ENCODE data around the gene CCL4L2. TPM values are rescaled to one million over a fixed set of nuclear protein-coding genes. Genes with fewer than 3 reads are reported as not detected.
A peak's percentile ranks its signal among the peaks of the same experiment; 100 is the strongest.
"Not testable (repeated sequence)": the region's sequence is repeated elsewhere in the genome, so short reads cannot be mapped to it uniquely, and the experiment has no call there.

CCL4L2 gene
- total and polyA plus RNA-seq, 8 donors: 0.25 to 4.3 (median 2.1) TPM; not detected in 4

- peak overlapping the region in 1 of 5 donors; percentile 44 for H3K27ac ChIP-seq
These were observed 15.3 kb upstream of the CCL4L2 start for GRCh38 chr17:36195434-36196130.

GRCh38 chr17:36196131-36196486 lies 14.8 kb upstream of the CCL4L2 start:
- Histone ChIP-seq H3K4me1 (peaks cover 0 to 26% (median 3%) of the 10 kb centered on the region in 4 donors), H3K27ac (peak overlapping the region in 3 of 5 donors; percentile 41 to 44 (median 43)), H3K9me3 (no peaks in the 10 kb centered on the region), H3K27me3 (peaks cover 0 to 33% (median 0%) of the 10 kb centered on the region in 3 donors), H3K4me3 (no peak overlapping the region), H3K36me3 (no peaks in the 10 kb centered on the region)
- TF ChIP-seq CTCF (IDR thresholded peaks at IDR 0.05): no peak
- no peak for TF ChIP-seq POLR2AphosphoS5 (IDR thresholded peaks at IDR 0.05)
- TF ChIP-seq EP300 (IDR thresholded peaks at IDR 0.05): no peak
- no peak for TF ChIP-seq POLR2A (IDR thresholded peaks at IDR 0.05)
- intact Hi-C loops (cut with DNase I; ENCODE audit: low total_unique reads): no loop called here
- no peak for DNase-seq
- WGBS, 5 donors: 58 to 66% (median 65%) methylated on average over 3 of the region's 3 CpGs

More at GRCh38 chr17:36195434-36196130, 15.3 kb upstream of the CCL4L2 start:
- intact Hi-C loops (cut with DNase I; ENCODE audit: low total_unique reads): no loop called here
- Histone ChIP-seq H3K27me3 (peaks cover 0 to 33% (median 0%) of the 10 kb centered on the region in 3 donors), H3K36me3 (no peaks in the 10 kb centered on the region), H3K4me1 (peaks cover 0 to 26% (median 3%) of the 10 kb centered on the region in 4 donors), H3K4me3 (no peak overlapping the region), H3K9me3 (no peaks in the 10 kb centered on the region)
- no peak for TF ChIP-seq POLR2AphosphoS5 (IDR thresholded peaks at IDR 0.05)
- TF ChIP-seq EP300 (IDR thresholded peaks at IDR 0.05): no peak
- no peak for TF ChIP-seq CTCF (IDR thresholded peaks at IDR 0.05)
- TF ChIP-seq POLR2A (IDR thresholded peaks at IDR 0.05): no peak
- WGBS, 5 donors: 71 to 78% (median 76%) methylated on average over 10 of the region's 10 CpGs
- DNase-seq: no peak

GRCh38 chr17:36197387-36197703 lies 13.5 kb upstream of the CCL4L2 start:
- Histone ChIP-seq H3K4me1 (peaks cover 0 to 17% (median 1%) of the 10 kb centered on the region in 4 donors), H3K27ac (peak overlapping the region in 1 of 5 donors; percentile 44), H3K9me3 (no peaks in the 10 kb centered on the region), H3K27me3 (peaks cover 0 to 38% (median 0%) of the 10 kb centered on the region in 3 donors), H3K4me3 (no peak overlapping the region), H3K36me3 (no peaks in the 10 kb centered on the region)
- no peak for DNase-seq
- WGBS, 5 donors: 39 to 75% (median 68%) methylated on average over 4 of the region's 4 CpGs
- intact Hi-C loops (cut with DNase I; ENCODE audit: low total_unique reads): no loop called here
- TF ChIP-seq POLR2AphosphoS5 (IDR thresholded peaks at IDR 0.05): no peak
- TF ChIP-seq CTCF (IDR thresholded peaks at IDR 0.05): no peak
- no peak for TF ChIP-seq EP300 (IDR thresholded peaks at IDR 0.05)
- no peak for TF ChIP-seq POLR2A (IDR thresholded peaks at IDR 0.05)

- H3K36me3 ChIP-seq: no peaks in the 10 kb centered on the region
- H3K4me3 ChIP-seq: no peak overlapping the region
- WGBS, 5 donors: 64 to 71% (median 67%) methylated on average over 7 of the region's 7 CpGs
- peaks cover 0 to 8% (median 3%) of the 10 kb centered on the region in 4 donors for H3K4me1 ChIP-seq
- TF ChIP-seq EP300 (IDR thresholded peaks at IDR 0.05): no peak
- no peak for TF ChIP-seq POLR2AphosphoS5 (IDR thresholded peaks at IDR 0.05)
- no peak for TF ChIP-seq POLR2A (IDR thresholded peaks at IDR 0.05)
- TF ChIP-seq CTCF (IDR thresholded peaks at IDR 0.05): no peak
- no peaks in the 10 kb centered on the region for H3K9me3 ChIP-seq
- intact Hi-C loops (cut with DNase I; ENCODE audit: low total_unique reads): no loop called here
- peak in 1 of 2 donors; percentile 32 for DNase-seq
- peaks cover 0 to 41% (median 0%) of the 10 kb centered on the region in 3 donors for H3K27me3 ChIP-seq
- peak overlapping the region in 1 of 5 donors; percentile 5 for H3K27ac ChIP-seq
These were observed 11.9 kb upstream of the CCL4L2 start for GRCh38 chr17:36198831-36199465.

- H3K9me3 ChIP-seq; intact Hi-C loops (cut with DNase I; ENCODE audit: low total_unique reads); H3K27ac ChIP-seq; H3K36me3 ChIP-seq; DNase-seq; H3K4me3 ChIP-seq; H3K4me1 ChIP-seq: not testable (repeated sequence)
- peaks cover 0 to 31% (median 0%) of the 10 kb centered on the region in 3 donors for H3K27me3 ChIP-seq
- WGBS, 5 donors: 85 to 100% (median 95%) methylated on average over 1 to 4 of the region's 4 CpGs
These were observed 9.8 kb upstream of the CCL4L2 start for GRCh38 chr17:36201102-36201501.

GRCh38 chr17:36201506-36201905 lies 9.4 kb upstream of the CCL4L2 start:
- DNase-seq: peak in 1 of 2 donors; percentile 20
- intact Hi-C loops (cut with DNase I; ENCODE audit: low total_unique reads); H3K36me3 ChIP-seq; H3K9me3 ChIP-seq; H3K27ac ChIP-seq; H3K4me1 ChIP-seq; H3K4me3 ChIP-seq: not testable (repeated sequence)
- WGBS, 5 donors: 80 to 89% (median 87%) methylated on average over 8 of the region's 8 CpGs
- peaks cover 0 to 27% (median 0%) of the 10 kb centered on the region in 3 donors for H3K27me3 ChIP-seq

Data from stomach (tissue), 9 donors.